Epithelial cell of prostate (primary cell): Measurements from ENCODE around the gene NOL12.
"Not testable (repeated sequence)": the region's sequence is repeated elsewhere in the genome, so short reads cannot be mapped to it uniquely, and the experiment has no call there.

Experiments used
- DNase-seq: peaks from one replicate; pipeline ENCODE4 v3.0.0-alpha.2; 2011; ENCODE audit warnings: low read depth, low spot score
- H3K27ac ChIP-seq: fragments of 450-650 bp; 2 replicates; pipeline ENCODE4 v1.5.1; 2017; ENCODE audit warnings: mild to moderate bottlenecking

Gene NOL12

GRCh38 chr22:37686002-37686982, at the start of gene NOL12:
TSS of gene NOL12 (plus strand) at chr22:37686343. CDS start at chr22:37686393, 50 bp downstream.
- H3K27ac ChIP-seq = peak within 1 kb of the TSS; percentile 74
- DNase-seq = no peak

- H3K27ac ChIP-seq = no peak overlapping the region
Measured at GRCh38 chr22:37636949-37637273, 49.2 kb upstream of the NOL12 start.

DNA sequence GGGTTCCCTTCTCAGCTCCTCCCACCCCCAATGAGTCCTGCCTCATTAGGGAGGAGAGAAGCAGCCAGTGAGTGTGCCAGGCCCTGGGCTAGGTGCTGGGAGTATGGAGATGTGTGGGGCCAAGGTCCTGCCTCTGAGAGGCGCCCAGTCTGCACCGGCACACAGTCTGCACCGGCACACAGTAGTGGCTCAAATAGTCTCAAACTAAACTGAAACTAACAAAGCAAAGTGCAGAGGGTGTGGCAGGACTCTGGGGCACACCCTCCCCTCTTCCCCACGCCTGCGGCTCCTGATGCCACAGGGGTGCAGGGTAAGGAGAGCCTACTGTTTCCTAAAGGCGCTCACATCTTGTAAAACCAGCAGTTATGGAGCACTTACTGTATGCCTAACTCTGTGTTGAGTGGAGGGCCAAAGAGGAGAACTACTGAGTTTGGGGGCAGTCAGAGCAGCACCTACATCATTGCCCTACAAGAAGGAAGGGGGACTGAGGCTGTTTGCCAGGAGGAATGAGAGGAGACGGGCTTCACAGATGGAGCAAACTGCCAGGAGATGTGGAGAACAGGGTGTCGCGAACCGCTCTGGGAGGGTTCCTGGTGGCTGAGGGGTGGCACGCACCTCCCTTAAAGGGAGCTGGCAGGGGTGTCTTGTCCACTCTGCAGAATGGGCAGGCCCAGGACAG, 47.6 kb upstream of the NOL12 start:
- peak overlapping the region; percentile 83 for H3K27ac ChIP-seq
- DNase-seq = no peak

More at GRCh38 chr22:37636949-37637273, 49.2 kb upstream of the NOL12 start:
- no peak for DNase-seq

- no peak for DNase-seq
- H3K27ac ChIP-seq = peak within 1 kb of the TSS; percentile 83
Measured at GRCh38 chr22:37639070-37639760, 46.9 kb upstream of the NOL12 start, which contains the start of gene SH3BP1. TSS of gene SH3BP1 (plus strand) at chr22:37639669. CDS start at chr22:37639788, 119 bp downstream.

DNA sequence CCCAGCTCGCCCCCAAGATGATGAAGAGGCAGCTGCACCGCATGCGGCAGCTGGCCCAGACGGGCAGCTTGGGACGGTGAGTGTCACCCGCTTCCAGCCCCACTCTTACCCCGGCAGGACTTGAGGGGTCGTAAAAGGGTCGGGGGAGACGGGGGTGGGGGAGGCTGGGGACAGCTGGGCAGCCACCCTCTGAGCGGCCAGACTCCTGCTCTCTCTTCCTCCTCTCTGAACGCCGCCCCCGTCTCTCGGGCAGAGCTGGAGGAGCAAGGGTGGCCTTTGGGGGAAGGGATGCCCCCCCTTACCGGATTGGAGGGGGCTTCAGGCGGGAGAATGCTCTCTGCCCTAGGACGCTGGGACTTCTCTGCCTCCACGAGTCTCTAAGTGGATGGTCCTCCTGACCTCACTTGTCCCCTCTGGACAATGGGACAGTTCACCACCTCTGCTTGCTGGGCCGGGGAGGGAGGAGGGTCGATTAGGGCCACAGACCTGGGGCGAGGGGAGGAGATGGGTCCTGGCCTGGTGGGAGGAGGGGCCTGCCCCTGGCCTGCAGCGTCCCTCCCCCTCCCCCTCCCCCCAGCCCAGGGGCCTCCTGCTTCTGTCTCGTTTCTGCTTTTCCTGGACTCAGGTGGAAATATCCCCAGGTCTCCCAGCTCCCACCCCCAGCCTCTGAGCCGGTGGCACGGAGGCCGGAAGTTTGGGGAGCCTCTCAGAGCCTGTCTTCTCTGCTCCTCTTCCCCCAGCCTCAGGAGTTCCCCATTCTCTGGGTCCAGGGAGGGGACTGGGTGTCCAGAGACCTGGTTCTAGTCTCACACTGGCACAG, 46.2 kb upstream of the NOL12 start:
- DNase-seq = no peak
- peak overlapping the region; percentile 83 for H3K27ac ChIP-seq

- DNase-seq = no peak
- H3K27ac ChIP-seq = peak overlapping the region; percentile 83
Measured at GRCh38 chr22:37640591-37641560, 45.3 kb upstream of the NOL12 start.

DNA sequence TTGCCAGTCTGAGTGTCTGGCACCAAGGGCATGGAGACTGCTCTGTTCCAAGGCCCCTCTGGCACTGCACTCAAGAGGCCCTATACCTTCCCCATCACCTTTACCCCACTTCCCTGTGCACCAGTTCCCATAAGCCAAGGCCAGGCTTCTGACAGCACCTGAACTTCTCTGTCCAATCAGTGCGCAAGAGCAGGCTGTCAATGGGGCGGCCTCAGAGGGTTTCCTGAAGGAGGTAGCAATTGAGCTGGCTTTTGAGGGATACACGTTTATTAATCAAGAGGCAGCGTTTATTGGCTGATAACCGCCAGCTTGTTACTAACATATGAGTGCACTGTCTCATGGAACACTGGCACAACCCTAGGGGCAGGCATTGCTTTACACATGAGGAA, 44.6 kb upstream of the NOL12 start:
- DNase-seq = no peak
- peak overlapping the region; percentile 83 for H3K27ac ChIP-seq

DNA sequence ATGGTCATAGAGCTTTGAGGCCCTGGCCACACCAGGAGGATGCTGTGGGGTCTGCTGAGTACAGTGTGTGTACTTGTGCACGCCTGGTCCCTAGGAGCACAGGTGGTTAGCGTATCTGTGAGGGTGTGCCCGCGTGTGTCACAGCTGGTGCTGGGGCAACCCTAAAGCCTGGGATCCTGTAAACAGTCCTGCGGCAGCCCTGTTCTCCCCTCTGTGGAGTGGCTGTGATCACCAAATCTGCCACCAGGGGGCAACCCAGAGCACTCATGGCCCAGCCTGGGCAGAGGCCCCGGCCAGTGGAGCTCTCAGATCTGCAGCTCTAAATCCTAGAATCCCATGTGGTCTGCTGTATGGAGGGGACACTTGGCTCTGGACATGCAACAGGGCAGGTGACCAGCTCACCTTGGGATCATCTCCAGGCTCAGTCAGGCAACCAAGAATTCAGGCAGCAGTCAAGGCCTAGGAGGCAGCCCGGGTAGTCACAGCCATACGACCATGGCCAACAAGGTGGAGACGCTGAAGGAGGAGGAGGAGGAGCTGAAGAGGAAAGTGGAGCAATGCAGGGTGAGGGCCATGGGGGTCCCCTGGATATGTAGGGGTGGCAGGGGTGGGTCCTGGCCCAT, 42.8 kb upstream of the NOL12 start:
- no peak for DNase-seq
- H3K27ac ChIP-seq = no peak overlapping the region

GRCh38 chr22:37647317-37647716, 38.8 kb upstream of the NOL12 start:
- H3K27ac ChIP-seq = no peak overlapping the region
- no peak for DNase-seq

- no peak for DNase-seq
Measured at GRCh38 chr22:37647928-37648327, 38.2 kb upstream of the NOL12 start.

GRCh38 chr22:37650463-37651136, 35.5 kb upstream of the NOL12 start:
- DNase-seq = no peak
- no peak overlapping the region for H3K27ac ChIP-seq

More at GRCh38 chr22:37647928-37648327, 38.2 kb upstream of the NOL12 start:
- no peak overlapping the region for H3K27ac ChIP-seq

GRCh38 chr22:37654563-37655251, 31.4 kb upstream of the NOL12 start:
- H3K27ac ChIP-seq = no peak overlapping the region

DNA sequence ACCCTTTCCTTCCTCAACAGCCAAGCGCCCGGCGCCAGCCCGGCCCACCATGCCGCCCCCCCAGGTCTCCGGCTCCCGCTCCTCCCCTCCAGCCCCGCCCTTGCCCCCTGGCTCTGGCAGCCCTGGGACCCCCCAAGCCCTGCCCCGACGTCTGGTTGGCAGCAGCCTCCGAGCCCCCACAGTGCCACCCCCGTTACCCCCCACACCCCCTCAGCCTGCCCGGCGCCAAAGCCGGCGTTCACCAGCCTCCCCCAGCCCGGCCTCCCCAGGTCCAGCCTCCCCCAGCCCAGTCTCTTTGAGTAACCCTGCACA, 30.9 kb upstream of the NOL12 start:
- no peak for DNase-seq
- H3K27ac ChIP-seq = no peak overlapping the region

More at GRCh38 chr22:37654563-37655251, 31.4 kb upstream of the NOL12 start:
- DNase-seq = no peak

- not testable (repeated sequence) for H3K27ac ChIP-seq
Measured at GRCh38 chr22:37656583-37656982, 29.6 kb upstream of the NOL12 start.

GRCh38 chr22:37657590-37658132, 28.5 kb upstream of the NOL12 start:
- peak overlapping the region; percentile 25 for H3K27ac ChIP-seq
- no peak for DNase-seq

More at GRCh38 chr22:37656583-37656982, 29.6 kb upstream of the NOL12 start:
- DNase-seq = not testable (repeated sequence)

DNA sequence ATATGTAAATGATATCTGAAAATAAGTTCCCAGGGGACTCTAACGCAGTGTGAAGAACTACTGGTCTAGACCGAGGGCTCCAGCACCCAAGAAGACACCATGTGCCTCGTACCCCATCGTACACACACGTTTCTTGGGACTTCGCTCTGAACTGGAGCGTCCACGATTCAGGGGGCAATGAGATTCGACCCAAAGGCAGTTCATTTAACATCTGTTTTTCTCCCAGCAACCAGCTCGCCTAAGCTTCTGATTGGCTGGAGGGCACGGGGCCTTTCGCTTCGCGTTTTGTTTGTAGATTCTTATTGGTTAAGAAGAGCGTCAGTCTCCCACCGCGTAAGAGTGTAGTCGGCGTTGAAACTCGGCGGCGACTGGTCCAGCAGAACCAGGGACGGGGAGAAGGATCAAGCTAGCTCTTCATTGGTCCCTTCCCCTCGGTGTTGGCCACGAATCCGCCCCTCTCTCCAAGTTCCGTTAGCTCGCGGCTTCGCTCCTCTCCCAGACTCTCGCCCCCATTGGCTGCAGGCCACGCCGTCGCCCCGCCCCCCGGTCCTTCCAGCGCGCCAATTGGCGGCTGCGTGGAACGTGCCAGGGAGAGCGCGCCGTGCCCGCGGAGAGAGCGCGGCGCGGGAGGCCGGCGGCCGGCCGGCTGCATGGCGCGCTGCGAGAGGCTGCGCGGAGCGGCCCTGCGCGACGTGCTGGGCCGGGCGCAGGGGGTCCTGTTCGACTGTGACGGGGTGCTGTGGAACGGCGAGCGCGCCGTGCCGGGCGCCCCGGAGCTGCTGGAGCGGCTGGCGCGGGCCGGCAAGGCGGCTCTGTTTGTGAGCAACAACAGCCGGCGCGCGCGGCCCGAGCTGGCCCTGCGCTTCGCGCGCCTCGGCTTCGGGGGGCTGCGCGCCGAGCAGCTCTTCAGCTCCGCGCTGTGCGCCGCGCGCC, 27.7 kb upstream of the NOL12 start, which contains the start of gene PDXP:
PDXP (plus strand) TSS at position 591 of the 933 bp plus-strand sequence; CDS start at position 651, 60 bp downstream.
- peak; percentile 100 for DNase-seq
- H3K27ac ChIP-seq = peak within 1 kb of the TSS; percentile 25
